NCI-H1417 treated with DMSO at 0.1 percent for 48 hours (cell line): ENCODE data around the gene SURF1.

ENCODE experiments used
- DNase-seq: peaks from one replicate; lab custom pipeline; 2025; lab: John Stamatoyannopoulos, UW

SURF1 gene

GRCh38 chr9:133361507-133362092, 5.3 kb upstream of the SURF1 start:
- no peak for DNase-seq

- DNase-seq: no peak
Measured at GRCh38 chr9:133360400-133361393, 4.4 kb upstream of the SURF1 start.

GRCh38 chr9:133359399-133360175, 3.3 kb upstream of the SURF1 start:
- no peak for DNase-seq

- DNase-seq: no peak
Measured at GRCh38 chr9:133357656-133358055, 1.4 kb upstream of the SURF1 start.

GRCh38 chr9:133355881-133356357, 368 bp downstream of the SURF1 start:
- DNase-seq: no peak

GRCh38 chr9:133354766-133355165, 1.5 kb downstream of the SURF1 start:
- DNase-seq: no peak

- no peak for DNase-seq
Measured at GRCh38 chr9:133353548-133353947, 2.7 kb downstream of the SURF1 start.

- no peak for DNase-seq
Measured at GRCh38 chr9:133352635-133353340, 3.5 kb downstream of the SURF1 start.

GRCh38 chr9:133351908-133352634, 4.2 kb downstream of the SURF1 start:
- no peak for DNase-seq

- no peak for DNase-seq
Measured at GRCh38 chr9:133351526-133351907, 4.8 kb downstream of the SURF1 start.

- DNase-seq: no peak
Measured at GRCh38 chr9:133349965-133350616, 6.2 kb downstream of the SURF1 start.

GRCh38 chr9:133348718-133349573, 7.3 kb downstream of the SURF1 start:
- DNase-seq: no peak

GRCh38 chr9:133347985-133348717, 8.1 kb downstream of the SURF1 start, which contains the start of the genes MED22 and RPL7A:
Gene MED22 (minus strand): TSS chr9:133348131. CDS start chr9:133346662, 1,469 bp downstream.
Gene RPL7A (plus strand): TSS chr9:133348218. CDS start chr9:133348244, 26 bp downstream.
- DNase-seq: peak; percentile 89

GRCh38 chr9:133347515-133347984, 8.7 kb downstream of the SURF1 start:
- DNase-seq: no peak

- DNase-seq: no peak
Measured at GRCh38 chr9:133346021-133346785, 10.1 kb downstream of the SURF1 start.

GRCh38 chr9:133345596-133345995, 10.7 kb downstream of the SURF1 start:
- no peak for DNase-seq

- DNase-seq: no peak
Measured at GRCh38 chr9:133344979-133345378, 11.3 kb downstream of the SURF1 start.

- no peak for DNase-seq
Measured at GRCh38 chr9:133344071-133344470, 12.2 kb downstream of the SURF1 start.
